GM23338 (cell line): ENCODE data around the gene BMPR2.
"Not testable (repeated sequence)": the region's sequence is repeated elsewhere in the genome, so short reads cannot be mapped to it uniquely, and the experiment has no call there.

Experiments used
- ETS1 ChIP-seq: IDR thresholded peaks from 2 replicates; pipeline ENCODE4 v1.6.1; 2016; ENCODE audit warnings: antibody characterized with exemption
- EZH2 ChIP-seq: fragments of 200-600 bp; sonication (generic); IDR thresholded peaks from one replicate; pipeline ENCODE4 v1.8.0; 2017; ENCODE audit warnings: antibody characterized with exemption, mild to moderate bottlenecking, low read depth; ENCODE audit not compliant: unreplicated experiment
- EZH2phosphoT487 ChIP-seq: fragments of 200-600 bp; sonication (generic); IDR thresholded peaks from one replicate; pipeline ENCODE4 v1.8.1; 2018; ENCODE audit warnings: antibody characterized with exemption; ENCODE audit not compliant: unreplicated experiment
- ZNF331 ChIP-seq: fragments of 250-450 bp; sonication (Bioruptor Pico); IDR thresholded peaks from 2 replicates; pipeline ENCODE4 v1.5.0; 2020; ENCODE audit warnings: low read depth, mild to moderate bottlenecking, moderate library complexity
- TF ChIP-seq, protein P1 (sequence below), 2 experiments: fragments of 200-600 bp in 1 of 2; sonication (generic) in 1 of 2; conservative IDR thresholded peaks; 2 replicates each; pipeline versions ENCODE4 v1.5.1 to v1.6.1; 2016 to 2017; ENCODE audit warnings: antibody characterized with exemption in 2 of 2, low read depth in 2 of 2, mild to moderate bottlenecking in 2 of 2, moderate library complexity in 1 of 2
- TF ChIP-seq, protein P2 (sequence below): IDR thresholded peaks from one replicate; pipeline ENCODE4 v1.6.1; 2018; ENCODE audit warnings: antibody characterized with exemption; ENCODE audit not compliant: unreplicated experiment

GRCh38 chr2:202503276-202503675 is 127.1 kb downstream of the BMPR2 start:
- not testable (repeated sequence) for TF ChIP-seq EZH2, EZH2phosphoT487, ZNF331, ETS1
- TF ChIP-seq, protein P1, sequence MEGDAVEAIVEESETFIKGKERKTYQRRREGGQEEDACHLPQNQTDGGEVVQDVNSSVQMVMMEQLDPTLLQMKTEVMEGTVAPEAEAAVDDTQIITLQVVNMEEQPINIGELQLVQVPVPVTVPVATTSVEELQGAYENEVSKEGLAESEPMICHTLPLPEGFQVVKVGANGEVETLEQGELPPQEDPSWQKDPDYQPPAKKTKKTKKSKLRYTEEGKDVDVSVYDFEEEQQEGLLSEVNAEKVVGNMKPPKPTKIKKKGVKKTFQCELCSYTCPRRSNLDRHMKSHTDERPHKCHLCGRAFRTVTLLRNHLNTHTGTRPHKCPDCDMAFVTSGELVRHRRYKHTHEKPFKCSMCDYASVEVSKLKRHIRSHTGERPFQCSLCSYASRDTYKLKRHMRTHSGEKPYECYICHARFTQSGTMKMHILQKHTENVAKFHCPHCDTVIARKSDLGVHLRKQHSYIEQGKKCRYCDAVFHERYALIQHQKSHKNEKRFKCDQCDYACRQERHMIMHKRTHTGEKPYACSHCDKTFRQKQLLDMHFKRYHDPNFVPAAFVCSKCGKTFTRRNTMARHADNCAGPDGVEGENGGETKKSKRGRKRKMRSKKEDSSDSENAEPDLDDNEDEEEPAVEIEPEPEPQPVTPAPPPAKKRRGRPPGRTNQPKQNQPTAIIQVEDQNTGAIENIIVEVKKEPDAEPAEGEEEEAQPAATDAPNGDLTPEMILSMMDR (conservative IDR thresholded peaks at IDR 0.05; ENCODE audit: low read depth in 2 of 2) = not testable (repeated sequence)
- TF ChIP-seq, protein P2, sequence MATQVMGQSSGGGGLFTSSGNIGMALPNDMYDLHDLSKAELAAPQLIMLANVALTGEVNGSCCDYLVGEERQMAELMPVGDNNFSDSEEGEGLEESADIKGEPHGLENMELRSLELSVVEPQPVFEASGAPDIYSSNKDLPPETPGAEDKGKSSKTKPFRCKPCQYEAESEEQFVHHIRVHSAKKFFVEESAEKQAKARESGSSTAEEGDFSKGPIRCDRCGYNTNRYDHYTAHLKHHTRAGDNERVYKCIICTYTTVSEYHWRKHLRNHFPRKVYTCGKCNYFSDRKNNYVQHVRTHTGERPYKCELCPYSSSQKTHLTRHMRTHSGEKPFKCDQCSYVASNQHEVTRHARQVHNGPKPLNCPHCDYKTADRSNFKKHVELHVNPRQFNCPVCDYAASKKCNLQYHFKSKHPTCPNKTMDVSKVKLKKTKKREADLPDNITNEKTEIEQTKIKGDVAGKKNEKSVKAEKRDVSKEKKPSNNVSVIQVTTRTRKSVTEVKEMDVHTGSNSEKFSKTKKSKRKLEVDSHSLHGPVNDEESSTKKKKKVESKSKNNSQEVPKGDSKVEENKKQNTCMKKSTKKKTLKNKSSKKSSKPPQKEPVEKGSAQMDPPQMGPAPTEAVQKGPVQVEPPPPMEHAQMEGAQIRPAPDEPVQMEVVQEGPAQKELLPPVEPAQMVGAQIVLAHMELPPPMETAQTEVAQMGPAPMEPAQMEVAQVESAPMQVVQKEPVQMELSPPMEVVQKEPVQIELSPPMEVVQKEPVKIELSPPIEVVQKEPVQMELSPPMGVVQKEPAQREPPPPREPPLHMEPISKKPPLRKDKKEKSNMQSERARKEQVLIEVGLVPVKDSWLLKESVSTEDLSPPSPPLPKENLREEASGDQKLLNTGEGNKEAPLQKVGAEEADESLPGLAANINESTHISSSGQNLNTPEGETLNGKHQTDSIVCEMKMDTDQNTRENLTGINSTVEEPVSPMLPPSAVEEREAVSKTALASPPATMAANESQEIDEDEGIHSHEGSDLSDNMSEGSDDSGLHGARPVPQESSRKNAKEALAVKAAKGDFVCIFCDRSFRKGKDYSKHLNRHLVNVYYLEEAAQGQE = not testable (repeated sequence)
